Body of pancreas (tissue), 4 donors: ENCODE results near the gene PLCB2. TPM values are rescaled to one million over a fixed set of nuclear protein-coding genes. Genes with fewer than 3 reads are reported as not detected.

Source experiments
- ATAC-seq: fragments of 150-250 bp; one replicate; pipeline ENCODE4 v1.9.1; 2016
- DNase-seq, 4 donors: peaks; one replicate each; pipeline ENCODE4 v3.0.0-alpha.2; 2019
- H3K27ac ChIP-seq, 4 donors: fragments of 200-600 bp; sonication (generic); 1 replicate in 3 of 4; 2 replicates in 1 of 4; pipeline versions ENCODE4 v1.5.1 to v1.6.1; 2016 to 2019; ENCODE audit warnings: mild to moderate bottlenecking in 1 of 4, mixed read lengths in 1 of 4, moderate library complexity in 1 of 4
- H3K27me3 ChIP-seq, 2 donors: fragments of 200-600 bp; sonication (generic); one replicate each; pipeline ENCODE4 v1.6.0; 2016; ENCODE audit warnings: mild to moderate bottlenecking in 1 of 2
- H3K36me3 ChIP-seq, 2 donors: fragments of 200-600 bp; sonication (generic); replicated peaks in 1 of 2; 2 replicates each; pipeline ENCODE4 v1.5.1; 2016; ENCODE audit warnings: low read depth in 2 of 2; ENCODE audit not compliant: insufficient read depth in 1 of 2
- H3K4me1 ChIP-seq: fragments of 200-600 bp; sonication (generic); one replicate; pipeline ENCODE4 v1.6.0; 2016
- H3K4me3 ChIP-seq, 2 donors: fragments of 200-600 bp; sonication (generic); 1 replicate in 1 of 2; 2 replicates in 1 of 2; pipeline ENCODE4 v1.5.1; 2016 to 2019
- H3K9me3 ChIP-seq, 3 donors: fragments of 200-600 bp; sonication (generic); 1 replicate in 2 of 3; 2 replicates in 1 of 3; pipeline ENCODE4 v1.5.1; 2016
- CTCF ChIP-seq, 7 experiments: fragments of 450-650 bp in 4 of 7; fragments of 200-600 bp in 3 of 7; sonication (generic) in 3 of 7; IDR thresholded peaks; one replicate each; pipeline ENCODE4 v1.5.1; 2016 to 2019; ENCODE audit warnings: antibody characterized with exemption in 7 of 7
- POLR2A ChIP-seq, 3 donors: fragments of 450-650 bp; IDR thresholded peaks; one replicate each; pipeline ENCODE4 v1.6.1; 2016; ENCODE audit warnings: antibody characterized with exemption in 3 of 3, mild to moderate bottlenecking in 2 of 3
- WGBS, 2 donors: methylation state at CpG; one replicate each; pipeline ENCODE4 v1.1.5; 2017; 5-methylcytosine and 5-hydroxymethylcytosine counted together
- intact Hi-C: fragments of 100-400 bp; cut with DNase I; formaldehyde crosslinking; loops from one replicate; pipeline ENCODE4 v1.15.1; 2023
- total RNA-seq, 2 donors: library from RNA; depleted of rRNA; stranded (reverse); fragments of >200 nt; gene quantifications; one replicate each; pipeline ENCODE4 v1.1.0, GENCODE V29; 2016

Gene PLCB2
- total RNA-seq, 2 donors from 2014 or later = 3.1 to 4.6 TPM

GRCh38 chr15:40281057-40281800, 26.5 kb downstream of the PLCB2 start:
- ATAC-seq (no peak), DNase-seq (no peak)
- H3K27ac ChIP-seq = no peak overlapping the region
- no peaks in the 10 kb centered on the region for H3K9me3 ChIP-seq
- no peaks in the 10 kb centered on the region for H3K36me3 ChIP-seq
- H3K4me1 ChIP-seq = peaks cover 30% of the 10 kb centered on the region
- 63 to 79% methylated on average over 20 to 43 of the region's 43 CpGs for WGBS, 2 donors
- TF ChIP-seq POLR2A (IDR thresholded peaks at IDR 0.05) (no peak), CTCF (IDR thresholded peaks at IDR 0.05) (no peak)
- intact Hi-C loops = loop anchor here (5.0 kb wide), 1 partner anchor 141 kb away; no protein-coding TSS in a partner anchor
- H3K27me3 ChIP-seq = peaks cover 0 to 23% of the 10 kb centered on the region in 2 donors
- H3K4me3 ChIP-seq = no peak overlapping the region

GRCh38 chr15:40280260-40281056, 27.3 kb downstream of the PLCB2 start:
- no peak overlapping the region for H3K27ac ChIP-seq
- no peaks in the 10 kb centered on the region for H3K36me3 ChIP-seq
- no peak for TF ChIP-seq CTCF (IDR thresholded peaks at IDR 0.05)
- no peak for TF ChIP-seq POLR2A (IDR thresholded peaks at IDR 0.05)
- H3K9me3 ChIP-seq = no peaks in the 10 kb centered on the region
- H3K27me3 ChIP-seq = peaks cover 0 to 23% of the 10 kb centered on the region in 2 donors
- no peak overlapping the region for H3K4me3 ChIP-seq
- H3K4me1 ChIP-seq = peaks cover 30% of the 10 kb centered on the region
- 65 to 69% methylated on average over 29 to 30 of the region's 30 CpGs for WGBS, 2 donors
- ATAC-seq = no peak
- no peak for DNase-seq
- intact Hi-C loops = loop anchor here (5.0 kb wide), 1 partner anchor 142 kb away; no protein-coding TSS in a partner anchor

- peak; percentile 64 to 82 (median 78) for DNase-seq
- Histone ChIP-seq H3K36me3 (no peaks in the 10 kb centered on the region), H3K4me1 (peaks cover 30% of the 10 kb centered on the region), H3K9me3 (no peaks in the 10 kb centered on the region), H3K27me3 (peaks cover 0 to 23% of the 10 kb centered on the region in 2 donors), H3K4me3 (no peak overlapping the region), H3K27ac (no peak overlapping the region)
- ATAC-seq = peak; percentile 71
- WGBS, 2 donors = 14 to 26% methylated on average over 28 to 40 of the region's 40 CpGs
- intact Hi-C loops = loop anchor here (5.0 to 10.0 kb wide), 2 partner anchors 143 to 235 kb away; no protein-coding TSS in a partner anchor
- TF ChIP-seq POLR2A (IDR thresholded peaks at IDR 0.05) (no peak), CTCF (IDR thresholded peaks at IDR 0.05) (peak; percentile 89 to 99 (median 92))
These were observed 28.1 kb downstream of the PLCB2 start for GRCh38 chr15:40279437-40280141.

GRCh38 chr15:40278026-40278425, 29.7 kb downstream of the PLCB2 start:
- no peaks in the 10 kb centered on the region for H3K9me3 ChIP-seq
- DNase-seq = no peak
- 71 to 72% methylated on average over 6 to 10 of the region's 10 CpGs for WGBS, 2 donors
- H3K4me1 ChIP-seq = peaks cover 26% of the 10 kb centered on the region
- H3K27me3 ChIP-seq = peaks cover 0 to 15% of the 10 kb centered on the region in 2 donors
- H3K36me3 ChIP-seq = no peaks in the 10 kb centered on the region
- no peak for TF ChIP-seq CTCF (IDR thresholded peaks at IDR 0.05)
- no peak for TF ChIP-seq POLR2A (IDR thresholded peaks at IDR 0.05)
- no peak for ATAC-seq
- intact Hi-C loops = loop anchor here (10.0 kb wide), 1 partner anchor 233 kb away; no protein-coding TSS in a partner anchor
- no peak overlapping the region for H3K4me3 ChIP-seq
- H3K27ac ChIP-seq = no peak overlapping the region
